Activated CD4-positive, alpha-beta T cell treated with anti-CD3 and anti-CD28 coated beads for 36 hours (primary cell): ENCODE measurements around the gene FSTL4. TPM values are rescaled to one million over a fixed set of nuclear protein-coding genes. Genes with fewer than 3 reads are reported as not detected.

Experiments used
- ATAC-seq: fragments of 200-7000 bp; cut with Tn5 transposase; one replicate; pipeline ENCODE4 v1.10.0; 2021; ENCODE audit warnings: mild to moderate bottlenecking, moderate library complexity
- CTCF ChIA-PET: fragments of 350-600 bp; sonication (Branson Sonifier 250); formaldehyde crosslinking; loops from one replicate; lab custom pipeline; 2021; ENCODE audit warnings: antibody characterized with exemption; lab: Charles Lee
- POLR2A ChIA-PET: fragments of 350-600 bp; sonication (Branson Sonifier 250); formaldehyde crosslinking; loops from one replicate; lab custom pipeline; 2021; ENCODE audit warnings: antibody characterized with exemption, inconsistent platforms; lab: Charles Lee
- DNase-seq: peaks from one replicate; pipeline ENCODE4 v3.0.0-alpha.2; 2020
- H3K27ac Mint-ChIP-seq: one replicate; pipeline ENCODE4 v1.8.0; 2021; ENCODE audit warnings: mixed read lengths
- H3K27me3 Mint-ChIP-seq: one replicate; pipeline ENCODE4 v1.8.0; 2021; ENCODE audit warnings: mixed read lengths
- H3K36me3 Mint-ChIP-seq: one replicate; pipeline ENCODE4 v1.8.0; 2021; ENCODE audit warnings: low read depth, mixed read lengths
- H3K4me1 Mint-ChIP-seq: one replicate; pipeline ENCODE4 v1.8.0; 2021; ENCODE audit warnings: mixed read lengths
- H3K4me3 Mint-ChIP-seq: one replicate; pipeline ENCODE4 v1.8.0; 2021; ENCODE audit warnings: mild to moderate bottlenecking, moderate library complexity, mixed read lengths
- H3K9me3 Mint-ChIP-seq: one replicate; pipeline ENCODE4 v1.8.0; 2021; ENCODE audit warnings: low read depth, mixed read lengths
- intact Hi-C, 2 experiments: fragments of 100-400 bp; cut with DNase I in 1 of 2; cut with micrococcal nuclease in 1 of 2; formaldehyde crosslinking; loops; one replicate each; pipeline versions ENCODE4 v1.14.2 to v1.15.1; 2022 to 2024; cut with DNase I, micrococcal nuclease
- total RNA-seq, 2 experiments: library from RNA; stranded (reverse); gene quantifications; one replicate each; pipeline ENCODE4 v1.2.3, GENCODE V29; 2021

The FSTL4 gene
- total RNA-seq, 2 experiments from 2014 or later, result not detected

GRCh38 chr5:133359861-133360260 is 252.5 kb downstream of the FSTL4 start:
- no peaks in the 10 kb centered on the region for H3K36me3 Mint-ChIP-seq
- H3K9me3 Mint-ChIP-seq, result no peaks in the 10 kb centered on the region
- H3K4me3 Mint-ChIP-seq, result no peak overlapping the region
- H3K4me1 Mint-ChIP-seq, result no peaks in the 10 kb centered on the region
- POLR2A ChIA-PET, result no interaction called here
- DNase-seq, result no peak
- no peaks in the 10 kb centered on the region for H3K27me3 Mint-ChIP-seq
- H3K27ac Mint-ChIP-seq, result no peak overlapping the region
- intact Hi-C loops, result no loop called here
- ATAC-seq, result no peak
- CTCF ChIA-PET, result interaction anchor here (0.6 to 1.0 kb wide), 3 partner anchors 33 to 190 kb away, joined by 3 to 4 read pairs (median 3); no protein-coding TSS in a partner anchor

GRCh38 chr5:133358271-133358670 is 254.1 kb downstream of the FSTL4 start:
- no peaks in the 10 kb centered on the region for H3K4me1 Mint-ChIP-seq
- H3K9me3 Mint-ChIP-seq, result no peaks in the 10 kb centered on the region
- no peaks in the 10 kb centered on the region for H3K36me3 Mint-ChIP-seq
- H3K27me3 Mint-ChIP-seq, result no peaks in the 10 kb centered on the region
- DNase-seq (no peak), ATAC-seq (no peak)
- intact Hi-C loops, result no loop called here
- H3K27ac Mint-ChIP-seq, result no peak overlapping the region
- ChIA-PET POLR2A (no interaction called here), CTCF (interaction anchor here (0.7 kb wide), 1 partner anchor 97 kb away, joined by 4 read pairs; no protein-coding TSS in a partner anchor)
- H3K4me3 Mint-ChIP-seq, result no peak overlapping the region

GRCh38 chr5:133357758-133358157 is 254.6 kb downstream of the FSTL4 start:
- H3K4me3 Mint-ChIP-seq, result no peak overlapping the region
- ATAC-seq (no peak), DNase-seq (no peak)
- CTCF ChIA-PET, result no interaction called here
- POLR2A ChIA-PET, result no interaction called here
- intact Hi-C loops, result no loop called here
- H3K36me3 Mint-ChIP-seq, result no peaks in the 10 kb centered on the region
- no peaks in the 10 kb centered on the region for H3K4me1 Mint-ChIP-seq
- no peak overlapping the region for H3K27ac Mint-ChIP-seq
- no peaks in the 10 kb centered on the region for H3K27me3 Mint-ChIP-seq
- H3K9me3 Mint-ChIP-seq, result no peaks in the 10 kb centered on the region

- DNase-seq (no peak), ATAC-seq (no peak)
- Mint-ChIP-seq H3K36me3 (no peaks in the 10 kb centered on the region), H3K4me3 (no peak overlapping the region), H3K27me3 (no peaks in the 10 kb centered on the region), H3K4me1 (no peaks in the 10 kb centered on the region), H3K27ac (no peak overlapping the region), H3K9me3 (no peaks in the 10 kb centered on the region)
- CTCF ChIA-PET, result interaction anchor here (0.6 to 0.9 kb wide), 2 partner anchors 42 to 46 kb away, joined by 3 read pairs; no protein-coding TSS in a partner anchor
- POLR2A ChIA-PET, result no interaction called here
- intact Hi-C loops, result no loop called here
Measured at GRCh38 chr5:133356984-133357421, 255.3 kb downstream of the FSTL4 start.

- ChIA-PET POLR2A (no interaction called here), CTCF (interaction anchor here (0.9 kb wide), 1 partner anchor 45 kb away, joined by 3 read pairs; no protein-coding TSS in a partner anchor)
- DNase-seq (no peak), ATAC-seq (peak; percentile 66)
- Mint-ChIP-seq H3K27me3 (no peaks in the 10 kb centered on the region), H3K27ac (no peak overlapping the region), H3K9me3 (no peaks in the 10 kb centered on the region), H3K4me1 (no peaks in the 10 kb centered on the region), H3K4me3 (no peak overlapping the region), H3K36me3 (no peaks in the 10 kb centered on the region)
- intact Hi-C loops, result no loop called here
Measured at GRCh38 chr5:133356396-133356983, 255.9 kb downstream of the FSTL4 start.

- Mint-ChIP-seq H3K4me3 (no peak overlapping the region), H3K27me3 (no peaks in the 10 kb centered on the region), H3K9me3 (no peaks in the 10 kb centered on the region), H3K36me3 (no peaks in the 10 kb centered on the region), H3K4me1 (no peaks in the 10 kb centered on the region), H3K27ac (no peak overlapping the region)
- ChIA-PET POLR2A (no interaction called here), CTCF (interaction anchor here (0.6 to 0.7 kb wide), 2 partner anchors 271 to 502 kb away, joined by 3 to 4 read pairs; no protein-coding TSS in a partner anchor)
- no peak for ATAC-seq
- no peak for DNase-seq
- intact Hi-C loops, result no loop called here
Measured at GRCh38 chr5:133354323-133355185, 257.8 kb downstream of the FSTL4 start.

- intact Hi-C loops, result no loop called here
- ATAC-seq (no peak), DNase-seq (no peak)
- CTCF ChIA-PET, result no interaction called here
- H3K4me1 Mint-ChIP-seq, result no peaks in the 10 kb centered on the region
- H3K27ac Mint-ChIP-seq, result no peak overlapping the region
- H3K36me3 Mint-ChIP-seq, result no peaks in the 10 kb centered on the region
- no peak overlapping the region for H3K4me3 Mint-ChIP-seq
- POLR2A ChIA-PET, result no interaction called here
- no peaks in the 10 kb centered on the region for H3K9me3 Mint-ChIP-seq
- H3K27me3 Mint-ChIP-seq, result no peaks in the 10 kb centered on the region
Measured at GRCh38 chr5:133353741-133354140, 258.6 kb downstream of the FSTL4 start.

GRCh38 chr5:133348406-133348805 is 263.9 kb downstream of the FSTL4 start:
- ATAC-seq (no peak), DNase-seq (no peak)
- H3K4me1 Mint-ChIP-seq, result no peaks in the 10 kb centered on the region
- no peak overlapping the region for H3K27ac Mint-ChIP-seq
- no peaks in the 10 kb centered on the region for H3K36me3 Mint-ChIP-seq
- intact Hi-C loops, result loop anchor here in 1 of 2 experiments (5.0 kb wide), 1 partner anchor 236 kb away; no protein-coding TSS in a partner anchor
- H3K9me3 Mint-ChIP-seq, result no peaks in the 10 kb centered on the region
- H3K27me3 Mint-ChIP-seq, result peaks cover 2% of the 10 kb centered on the region
- CTCF ChIA-PET, result no interaction called here
- POLR2A ChIA-PET, result no interaction called here
- no peak overlapping the region for H3K4me3 Mint-ChIP-seq

GRCh38 chr5:133347039-133347438 is 265.3 kb downstream of the FSTL4 start:
- Mint-ChIP-seq H3K4me3 (no peak overlapping the region), H3K27me3 (peaks cover 2% of the 10 kb centered on the region), H3K27ac (no peak overlapping the region), H3K9me3 (no peaks in the 10 kb centered on the region), H3K4me1 (no peaks in the 10 kb centered on the region), H3K36me3 (no peaks in the 10 kb centered on the region)
- POLR2A ChIA-PET, result no interaction called here
- intact Hi-C loops, result loop anchor here in 1 of 2 experiments (5.0 kb wide), 1 partner anchor 235 kb away; no protein-coding TSS in a partner anchor
- DNase-seq (no peak), ATAC-seq (peak; percentile 55)
- CTCF ChIA-PET, result no interaction called here

- Mint-ChIP-seq H3K9me3 (no peaks in the 10 kb centered on the region), H3K4me1 (no peaks in the 10 kb centered on the region), H3K27ac (no peak overlapping the region), H3K36me3 (no peaks in the 10 kb centered on the region), H3K27me3 (peaks cover 2% of the 10 kb centered on the region), H3K4me3 (no peak overlapping the region)
- ChIA-PET CTCF (interaction anchor here (1.2 kb wide), 1 partner anchor 240 kb away, joined by 3 read pairs; no protein-coding TSS in a partner anchor), POLR2A (no interaction called here)
- no peak for DNase-seq
- intact Hi-C loops, result no loop called here
- ATAC-seq, result no peak
Measured at GRCh38 chr5:133344266-133344665, 268.1 kb downstream of the FSTL4 start.

GRCh38 chr5:133343196-133343595 is 269.1 kb downstream of the FSTL4 start:
- Mint-ChIP-seq H3K27ac (no peak overlapping the region), H3K4me3 (no peak overlapping the region), H3K9me3 (no peaks in the 10 kb centered on the region), H3K36me3 (no peaks in the 10 kb centered on the region), H3K4me1 (no peaks in the 10 kb centered on the region), H3K27me3 (peaks cover 2% of the 10 kb centered on the region)
- ATAC-seq, result no peak
- intact Hi-C loops, result no loop called here
- DNase-seq, result no peak
- ChIA-PET CTCF (interaction anchor here (0.6 kb wide), 1 partner anchor 120 kb away, joined by 3 read pairs; no protein-coding TSS in a partner anchor), POLR2A (no interaction called here)
